Testis (tissue), 2 donors: ENCODE results near the gene HOXD12.

Source experiments
- POLR2A ChIP-seq: fragments of 450-650 bp; IDR thresholded peaks from one replicate; pipeline ENCODE4 v1.6.1; 2017; ENCODE audit warnings: antibody characterized with exemption, mild to moderate bottlenecking, moderate library complexity
- TF ChIP-seq, protein P1 (sequence below), 3 experiments: fragments of 450-650 bp in 2 of 3; fragments of 200-600 bp in 1 of 3; sonication (generic) in 1 of 3; IDR thresholded peaks; one replicate each; pipeline ENCODE4 v1.5.1; 2016 to 2019; ENCODE audit warnings: antibody characterized with exemption in 3 of 3, mild to moderate bottlenecking in 2 of 3, moderate library complexity in 1 of 3

DNA sequence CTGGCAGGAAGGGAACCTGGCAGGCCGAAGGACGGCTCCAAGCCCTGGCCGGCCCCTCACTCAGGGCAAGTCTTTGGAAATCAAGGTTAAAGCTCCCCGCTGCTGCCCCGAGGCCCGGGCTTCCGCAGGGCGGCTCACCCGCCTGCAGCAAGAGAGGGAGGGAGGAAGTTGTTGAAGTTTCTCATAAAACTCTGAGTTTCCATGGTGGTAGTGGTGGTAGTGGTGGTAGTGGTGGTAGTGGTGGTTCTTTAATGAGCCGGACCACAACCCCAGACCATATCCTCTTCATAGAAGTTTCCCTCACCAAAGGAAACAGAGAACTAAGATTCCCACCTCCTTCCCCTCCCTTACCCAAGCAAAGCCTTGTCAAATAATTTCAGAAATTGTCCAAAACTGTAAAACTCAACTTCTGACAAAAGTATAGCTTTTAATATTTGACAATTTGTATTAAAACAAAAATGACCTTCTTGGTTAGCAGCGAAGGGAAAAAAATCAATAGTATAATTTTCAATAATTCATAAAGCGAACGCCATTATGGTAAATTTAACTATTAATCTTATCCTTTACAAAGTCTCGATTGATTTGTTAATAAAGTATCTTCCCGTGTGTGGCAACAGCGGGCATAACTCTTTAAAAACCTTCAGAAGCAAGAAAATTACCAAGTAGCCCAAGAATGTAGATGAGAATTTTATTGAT, 15.5 kb downstream of the HOXD12 start:
- TF ChIP-seq POLR2A = no peak
- TF ChIP-seq, protein P1, sequence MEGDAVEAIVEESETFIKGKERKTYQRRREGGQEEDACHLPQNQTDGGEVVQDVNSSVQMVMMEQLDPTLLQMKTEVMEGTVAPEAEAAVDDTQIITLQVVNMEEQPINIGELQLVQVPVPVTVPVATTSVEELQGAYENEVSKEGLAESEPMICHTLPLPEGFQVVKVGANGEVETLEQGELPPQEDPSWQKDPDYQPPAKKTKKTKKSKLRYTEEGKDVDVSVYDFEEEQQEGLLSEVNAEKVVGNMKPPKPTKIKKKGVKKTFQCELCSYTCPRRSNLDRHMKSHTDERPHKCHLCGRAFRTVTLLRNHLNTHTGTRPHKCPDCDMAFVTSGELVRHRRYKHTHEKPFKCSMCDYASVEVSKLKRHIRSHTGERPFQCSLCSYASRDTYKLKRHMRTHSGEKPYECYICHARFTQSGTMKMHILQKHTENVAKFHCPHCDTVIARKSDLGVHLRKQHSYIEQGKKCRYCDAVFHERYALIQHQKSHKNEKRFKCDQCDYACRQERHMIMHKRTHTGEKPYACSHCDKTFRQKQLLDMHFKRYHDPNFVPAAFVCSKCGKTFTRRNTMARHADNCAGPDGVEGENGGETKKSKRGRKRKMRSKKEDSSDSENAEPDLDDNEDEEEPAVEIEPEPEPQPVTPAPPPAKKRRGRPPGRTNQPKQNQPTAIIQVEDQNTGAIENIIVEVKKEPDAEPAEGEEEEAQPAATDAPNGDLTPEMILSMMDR (IDR thresholded peaks at IDR 0.05) = no peak
